Measurements from ENCODE around the gene SH3BP4.

GRCh38 chr2:235098736-235099494, 147.1 kb downstream of the SH3BP4 start:
- TF ChIP-seq CTCF (IDR thresholded peaks at IDR 0.05), result no peak
- no peak for TF ChIP-seq EZH2 (IDR thresholded peaks at IDR 0.05; ENCODE audit: borderline replicate concordance, insufficient read depth, low read depth, low read length, poor library complexity, severe bottlenecking)
